T-helper 2 cell treated with Interferon-gamma antibody and Interleukin-4, amounts not matched to agents 100 ng/mL and 5 ng/mL, for 36 hours (primary cell): Measurements from ENCODE around the gene OSTF1. TPM values are rescaled to one million over a fixed set of nuclear protein-coding genes. Genes with fewer than 3 reads are reported as not detected.

Source experiments
- intact Hi-C: fragments of 100-400 bp; cut with micrococcal nuclease; formaldehyde crosslinking; loops from one replicate; pipeline ENCODE4 v1.15.1; 2023
- total RNA-seq: library from RNA; stranded (reverse); gene quantifications from 2 replicates; pipeline ENCODE4 v1.2.3, GENCODE V29; 2022

Gene OSTF1, protein sequence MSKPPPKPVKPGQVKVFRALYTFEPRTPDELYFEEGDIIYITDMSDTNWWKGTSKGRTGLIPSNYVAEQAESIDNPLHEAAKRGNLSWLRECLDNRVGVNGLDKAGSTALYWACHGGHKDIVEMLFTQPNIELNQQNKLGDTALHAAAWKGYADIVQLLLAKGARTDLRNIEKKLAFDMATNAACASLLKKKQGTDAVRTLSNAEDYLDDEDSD
- total RNA-seq: 116 and 120 TPM in 2 replicates

DNA sequence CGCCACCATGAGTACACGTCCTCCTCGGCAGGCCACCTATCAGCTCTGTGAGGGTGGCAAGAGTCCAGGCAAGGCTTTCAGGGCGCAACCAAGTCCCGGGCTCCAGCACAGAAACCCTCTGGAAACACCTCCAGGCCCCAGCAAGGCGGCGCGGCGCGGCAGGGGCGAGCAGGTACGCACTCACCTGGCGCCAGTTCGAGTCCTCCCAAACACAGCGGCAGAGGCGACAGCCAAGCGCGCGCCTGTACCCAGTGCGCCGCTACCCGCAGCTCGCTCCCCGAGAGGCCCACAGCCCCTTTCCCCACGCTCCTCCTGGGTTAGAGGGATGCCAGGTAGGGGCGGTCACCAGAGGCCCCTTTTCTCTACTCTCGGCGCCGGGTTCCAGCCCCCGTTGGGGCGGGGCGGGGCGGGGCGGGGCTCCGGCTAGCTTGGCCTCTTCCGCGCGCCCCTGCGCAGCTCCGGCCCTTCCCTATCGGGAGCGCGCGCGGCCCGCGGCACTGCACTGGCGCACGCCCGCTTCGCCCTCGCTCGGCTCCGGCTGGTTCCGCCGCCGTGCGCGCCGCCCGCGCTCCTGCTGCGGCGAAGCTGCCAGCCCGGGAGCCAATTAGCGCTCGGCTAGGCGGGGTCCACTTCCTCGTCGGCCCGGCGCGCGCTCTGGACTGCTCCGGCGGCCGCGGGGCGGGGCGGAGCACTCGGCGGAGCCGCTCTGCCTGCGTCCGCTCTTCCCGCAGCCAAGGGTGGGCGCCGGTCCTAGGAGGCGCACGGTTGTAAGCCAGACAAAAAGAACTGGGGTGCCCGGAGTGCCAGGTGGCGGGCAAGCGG, at the start of gene OSTF1, which contains the start of gene NMRK1:
Gene OSTF1 (plus strand): TSS at position 691 of the 822 bp plus-strand sequence. CDS start 179 bp downstream, outside the sequence.
Gene NMRK1 (minus strand): TSS at position 332 of the 822 bp plus-strand sequence. CDS start 5,040 bp downstream, outside the sequence.
- intact Hi-C loops: loop anchor here (1.0 to 10.0 kb wide), 13 partner anchors 11 to 1937 kb away; partner anchors contain the start of genes ANXA1, C9orf40, CARNMT1 and GCNT1

- intact Hi-C loops: no loop called here
These were observed 49.3 kb upstream of the OSTF1 start for GRCh38 chr9:75039009-75039408.

DNA sequence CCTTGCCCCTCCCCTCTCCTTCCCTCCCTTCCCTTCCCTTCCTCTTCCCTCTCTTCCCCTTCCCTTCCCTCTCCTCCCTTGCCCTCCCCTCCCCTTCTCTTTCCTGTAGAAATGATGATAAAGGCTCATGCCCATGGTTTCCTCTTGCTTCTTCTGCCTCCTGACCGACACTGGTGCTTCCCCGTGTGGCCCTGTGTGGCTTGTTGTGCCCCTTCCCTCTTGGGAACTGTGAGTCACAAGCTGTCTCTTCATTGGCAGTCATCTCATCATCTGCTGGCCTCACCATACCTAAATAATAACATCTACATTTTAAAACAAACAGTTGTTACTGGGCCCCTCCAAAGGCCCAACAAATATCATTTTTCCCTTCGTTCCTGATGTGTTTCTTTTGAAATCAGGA, 48.5 kb upstream of the OSTF1 start:
- intact Hi-C loops: no loop called here

DNA sequence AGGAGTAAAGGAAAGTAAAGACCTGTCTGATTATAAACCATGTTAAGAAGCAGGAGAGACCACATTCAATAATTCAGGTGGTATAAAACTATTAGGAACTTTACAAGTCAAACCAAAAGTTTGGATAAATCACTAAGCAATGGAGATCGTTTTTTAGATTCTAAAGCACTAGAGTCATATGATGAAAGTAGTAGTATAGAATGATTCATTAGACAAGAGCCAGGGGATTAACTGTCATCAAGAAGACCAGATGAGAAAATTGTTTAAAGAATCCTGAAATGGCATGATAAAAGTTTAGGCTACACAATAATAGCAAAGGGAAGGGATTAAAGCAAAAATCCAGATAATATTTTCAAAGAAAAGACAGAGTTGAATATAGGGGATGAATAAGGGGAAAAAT, 47.3 kb upstream of the OSTF1 start:
- intact Hi-C loops: no loop called here

- intact Hi-C loops: no loop called here
These were observed 41.5 kb upstream of the OSTF1 start for GRCh38 chr9:75046725-75047345.

GRCh38 chr9:75047506-75047905, 40.8 kb upstream of the OSTF1 start:
- intact Hi-C loops: no loop called here

DNA sequence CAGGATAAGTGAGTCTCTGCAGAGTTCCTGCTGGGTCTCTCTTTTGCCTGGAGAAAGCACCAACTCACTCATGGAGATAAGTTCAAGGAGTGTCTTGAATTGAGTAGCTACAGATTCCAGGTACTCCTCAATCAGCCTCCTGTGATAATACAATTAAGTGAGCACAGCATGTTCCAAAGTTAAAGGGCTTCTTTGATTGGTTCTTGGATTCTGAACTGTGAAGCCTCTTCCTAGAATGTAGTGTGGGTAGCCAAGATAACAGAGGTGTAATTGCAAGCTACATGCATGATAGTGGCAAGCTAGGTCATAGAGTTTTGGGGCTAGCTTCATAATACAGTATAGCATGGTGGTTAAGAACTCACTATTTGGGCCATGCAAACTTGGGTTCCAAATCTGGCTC, 37.0 kb upstream of the OSTF1 start:
- intact Hi-C loops: no loop called here

GRCh38 chr9:75053869-75054268, 34.4 kb upstream of the OSTF1 start:
- intact Hi-C loops: no loop called here

DNA sequence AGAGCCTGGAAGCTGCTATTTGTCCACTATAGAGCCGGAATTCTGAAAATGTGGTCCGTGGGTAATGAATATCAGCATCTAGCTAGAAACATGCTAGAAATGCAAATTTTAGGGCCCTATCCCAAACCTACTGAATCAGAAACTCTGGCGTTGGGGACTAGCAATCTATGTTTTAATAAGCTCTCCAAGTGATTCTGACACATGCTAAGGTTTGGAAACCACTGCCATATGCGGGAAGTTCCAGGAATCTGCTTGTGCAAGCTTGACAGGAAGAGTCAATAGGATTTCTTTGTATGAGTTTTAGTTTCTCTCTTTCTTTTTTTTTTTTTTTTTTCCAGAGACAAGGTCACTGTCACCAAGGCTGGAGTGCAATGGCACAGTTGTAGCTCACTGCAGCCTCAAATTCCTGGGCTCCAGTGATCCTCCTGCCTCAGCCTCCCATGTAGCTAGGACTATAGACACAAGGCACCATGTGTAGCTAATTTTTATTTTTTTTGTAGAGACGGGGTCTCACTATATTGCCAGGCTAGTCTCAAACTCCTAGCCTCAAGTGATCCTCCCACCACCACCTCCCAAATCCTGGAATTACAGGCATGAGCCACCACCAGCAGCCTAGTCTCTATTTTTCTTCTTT, 33.8 kb upstream of the OSTF1 start:
- intact Hi-C loops: no loop called here

GRCh38 chr9:75061169-75061568, 27.1 kb upstream of the OSTF1 start:
- intact Hi-C loops: no loop called here

GRCh38 chr9:75063556-75064305, 24.6 kb upstream of the OSTF1 start:
- intact Hi-C loops: no loop called here

DNA sequence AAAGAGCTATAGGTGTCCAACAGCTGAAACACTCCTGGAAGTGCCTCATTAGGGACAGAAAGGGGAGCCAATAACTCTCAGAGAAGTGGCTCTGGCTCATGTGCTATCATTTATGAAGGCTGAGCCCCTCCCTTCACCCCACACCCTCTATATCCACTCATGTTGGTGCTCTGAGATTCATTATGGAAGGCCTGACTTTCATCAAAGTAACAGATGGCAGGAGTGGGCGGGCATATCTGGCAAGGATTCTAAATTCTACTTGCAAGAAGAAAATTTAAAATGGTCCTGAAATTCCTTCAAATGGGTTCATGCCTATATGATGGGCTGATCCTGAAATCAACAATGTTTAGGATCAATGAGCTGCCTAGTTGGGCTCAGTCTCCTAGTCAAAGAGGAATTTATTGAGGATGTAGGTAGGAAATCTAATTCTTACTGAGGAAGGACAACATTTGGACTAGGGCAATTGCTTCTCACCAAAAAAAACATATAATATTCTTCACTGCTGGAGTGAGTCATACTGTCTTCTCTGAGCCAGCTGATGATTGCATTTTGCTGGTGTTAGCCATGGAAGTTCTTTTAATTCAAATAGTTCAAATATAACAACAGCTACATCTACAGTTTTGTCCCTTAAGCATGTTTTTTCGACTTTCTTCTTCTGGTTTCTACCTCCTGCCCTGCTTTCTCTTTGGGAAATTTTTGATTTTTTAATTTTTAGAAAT, 23.8 kb upstream of the OSTF1 start:
- intact Hi-C loops: no loop called here

- intact Hi-C loops: no loop called here
These were observed 22.8 kb upstream of the OSTF1 start for GRCh38 chr9:75065510-75065909.

DNA sequence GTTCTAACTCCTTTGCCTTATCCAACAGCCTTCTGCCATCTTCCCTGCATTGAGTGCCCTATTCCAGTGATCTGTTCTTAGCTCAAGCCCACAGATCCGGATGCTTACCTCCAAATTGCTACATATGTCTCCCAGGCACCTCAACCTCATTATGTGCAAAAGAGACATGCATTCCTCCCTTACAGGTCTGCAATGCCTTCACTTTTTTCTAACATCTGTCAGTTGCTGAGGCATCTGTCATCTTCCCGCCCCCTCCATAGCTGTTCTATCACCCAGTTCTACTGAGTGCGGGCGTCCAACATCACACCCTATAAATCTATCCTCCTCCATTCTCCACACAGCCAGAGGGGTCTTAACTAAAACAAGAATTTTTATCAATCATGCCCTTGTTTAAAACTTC, 20.4 kb upstream of the OSTF1 start:
- intact Hi-C loops: no loop called here

DNA sequence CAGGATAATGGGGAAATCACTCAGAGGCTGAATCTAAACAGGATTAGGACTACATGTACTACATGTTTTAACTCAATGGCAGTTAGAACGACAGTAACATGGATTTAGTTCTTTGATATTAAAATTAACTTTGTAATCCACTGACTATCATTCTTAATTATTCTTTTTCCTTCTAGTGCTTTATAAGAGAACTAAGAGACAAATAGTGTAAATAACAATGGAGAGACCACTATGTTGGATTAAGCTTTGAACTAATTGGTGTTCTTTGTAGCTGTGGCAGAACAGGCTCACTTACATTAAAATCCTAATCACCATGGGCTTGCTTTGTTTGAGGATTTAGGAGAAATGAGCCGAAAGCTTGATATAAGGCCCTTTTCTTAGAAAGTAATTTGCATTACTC, 19.1 kb upstream of the OSTF1 start:
- intact Hi-C loops: no loop called here

DNA sequence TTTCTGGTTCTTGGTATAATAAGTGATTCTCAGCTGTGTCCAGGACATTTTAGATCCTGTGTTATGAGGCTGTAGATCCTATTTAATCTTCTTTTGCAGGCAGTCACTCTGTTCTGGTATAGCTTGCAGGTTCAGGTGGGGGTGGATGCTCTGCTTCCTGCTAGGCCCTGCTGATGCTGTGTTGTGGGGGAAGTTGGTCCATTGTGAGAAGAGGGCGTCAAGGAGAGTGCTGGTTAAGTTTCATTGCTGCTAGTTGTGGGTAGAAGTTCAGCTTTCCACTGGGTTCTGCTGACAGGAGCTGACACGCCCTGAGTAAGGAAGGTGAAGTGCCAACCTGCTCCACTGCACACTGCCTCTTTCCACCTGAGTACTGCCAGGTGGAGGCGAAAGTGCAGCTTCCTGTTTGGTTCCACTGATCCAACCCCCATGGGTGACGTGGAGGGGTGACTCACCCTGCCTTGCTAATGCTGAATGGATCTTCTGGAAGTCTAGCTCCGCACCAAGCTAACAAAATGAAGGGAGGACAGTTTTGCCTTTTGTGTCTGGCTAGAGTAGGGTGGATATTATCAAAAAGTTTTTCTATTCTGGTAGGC, 16.7 kb upstream of the OSTF1 start:
- intact Hi-C loops: no loop called here

- intact Hi-C loops: no loop called here
These were observed 15.4 kb upstream of the OSTF1 start for GRCh38 chr9:75072895-75073294.

- intact Hi-C loops: loop anchor here (10.0 kb wide), 1 partner anchor 813 kb away; the partner anchor contains the start of gene PCSK5
These were observed 6.7 kb upstream of the OSTF1 start for GRCh38 chr9:75081632-75082031.

DNA sequence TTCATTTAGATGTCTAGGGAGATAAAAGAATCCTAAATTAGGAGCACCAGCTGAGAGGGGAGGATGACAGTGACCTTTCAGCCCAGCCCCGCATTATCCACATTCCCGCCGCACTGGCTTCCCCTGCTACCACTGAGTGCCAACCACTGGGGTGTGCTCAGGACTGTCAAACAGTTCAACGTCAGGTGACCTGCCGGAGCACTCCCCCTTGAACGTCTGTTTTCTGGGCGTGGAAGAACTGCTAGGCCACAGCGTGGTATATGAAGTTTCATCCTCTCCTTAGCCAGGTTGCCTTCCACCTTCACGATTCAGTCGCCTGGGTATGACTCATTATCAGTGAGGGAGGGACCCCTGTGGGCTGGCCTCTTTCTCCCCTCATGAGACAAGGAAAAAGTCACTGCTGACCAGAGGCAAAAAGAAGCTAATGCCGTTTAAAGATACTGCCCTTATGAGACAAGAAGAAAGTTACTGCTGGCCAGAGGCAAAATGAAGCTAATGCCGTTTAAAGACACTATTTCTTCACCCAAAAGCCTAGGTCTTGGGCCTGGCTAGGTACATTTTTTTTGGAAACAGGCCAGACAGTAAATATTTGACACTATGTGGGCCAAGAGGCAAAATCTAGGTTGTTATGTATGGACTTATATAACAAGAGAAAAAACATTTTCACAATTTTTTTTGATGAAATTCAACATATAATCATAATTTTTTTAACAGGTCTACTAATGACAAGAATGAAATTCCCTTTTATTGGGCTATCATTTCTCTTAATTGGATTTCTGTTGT, 4.9 kb upstream of the OSTF1 start:
- intact Hi-C loops: loop anchor here (10.0 kb wide), 1 partner anchor 811 kb away; the partner anchor contains the start of gene PCSK5
